ENCODE measurements around the gene CFLAR. TPM values are rescaled to one million over a fixed set of nuclear protein-coding genes. Genes with fewer than 3 reads are reported as not detected.

The CFLAR gene
- total and polyA plus RNA-seq, 2 of the 13 experiments (the other 11 are each of a cell fraction or from before 2014, with no cell fraction given), result 43.8 to 92.1 TPM

- TF ChIP-seq RERE (CRISPR knock-in tag; IDR thresholded peaks at IDR 0.05; ENCODE audit: low read depth), result no peak
- no peak for TF ChIP-seq MEIS1 (CRISPR knock-in tag; IDR thresholded peaks at IDR 0.05; ENCODE audit: borderline replicate concordance)
- TF ChIP-seq REL (CRISPR knock-in tag; conservative IDR thresholded peaks at IDR 0.05), result no peak
- 0 out of 2 replicates have a peak, but pooled peaks have one; percentile 33 for TF ChIP-seq HNF1B (CRISPR knock-in tag; IDR thresholded peaks at IDR 0.05)
- no peak for TF ChIP-seq NPAS2 (CRISPR knock-in tag; IDR thresholded peaks at IDR 0.05; ENCODE audit: borderline replicate concordance)
- TF ChIP-seq TFE3 (CRISPR knock-in tag; IDR thresholded peaks at IDR 0.05), result no peak
- no peak for TF ChIP-seq ZNF224 (CRISPR knock-in tag; IDR thresholded peaks at IDR 0.05)
- TF ChIP-seq ZSCAN20 (CRISPR knock-in tag; IDR thresholded peaks at IDR 0.05; ENCODE audit: borderline replicate concordance), result no peak
- no peak for TF ChIP-seq ZNF180 (CRISPR knock-in tag; IDR thresholded peaks at IDR 0.05; ENCODE audit: borderline replicate concordance, low read depth)
- TF ChIP-seq ZBTB42 (CRISPR knock-in tag; IDR thresholded peaks at IDR 0.05), result no peak
- TF ChIP-seq POGZ (CRISPR knock-in tag; IDR thresholded peaks at IDR 0.05), result peak; percentile 57; the same call in 1 of the 2 replicates
- no peak for TF ChIP-seq MAFK (conservative IDR thresholded peaks at IDR 0.05 in 1 of 2, IDR thresholded peaks at IDR 0.05 in 1 of 2; ENCODE audit: low read length in 2 of 2)
- TF ChIP-seq ZBTB10 (CRISPR knock-in tag; IDR thresholded peaks at IDR 0.05; ENCODE audit: borderline replicate concordance), result no peak
- no peak for TF ChIP-seq HDAC6 (IDR thresholded peaks at IDR 0.05; ENCODE audit: low read depth, low read length)
- TF ChIP-seq ZNF124 (CRISPR knock-in tag; IDR thresholded peaks at IDR 0.05), result no peak
- TF ChIP-seq MXD3 (CRISPR knock-in tag; IDR thresholded peaks at IDR 0.05), result no peak
- TF ChIP-seq FLYWCH1 (CRISPR knock-in tag; IDR thresholded peaks at IDR 0.05), result no peak
Measured at GRCh38 chr2:201128933-201129505, 13.1 kb downstream of the CFLAR start (continued).
